B cell (primary cell): Measurements from ENCODE around the gene IL4R.

ENCODE experiments used
- CTCF ChIP-seq: fragments of 200-600 bp; IDR thresholded peaks from one replicate; pipeline ENCODE4 v1.8.0; 2022; ENCODE audit warnings: antibody characterized with exemption, mild to moderate bottlenecking
- EZH2 ChIP-seq: IDR thresholded peaks from 2 replicates; pipeline ENCODE4 v1.6.1; 2012; ENCODE audit warnings: borderline replicate concordance, low read depth, mild to moderate bottlenecking, moderate library complexity, low read length; ENCODE audit not compliant: insufficient read depth, poor library complexity, severe bottlenecking

- TF ChIP-seq CTCF (no peak), EZH2 (no peak)
Observed at GRCh38 chr16:27321013-27321915, 7.5 kb downstream of the IL4R start.
